HG02840 (cell line): ENCODE results near the gene HEATR9.
A peak's percentile ranks its signal among the peaks of the same experiment; 100 is the strongest.

Experiments
- ATAC-seq: cut with Tn5 transposase; IDR thresholded peaks from one replicate; pipeline ENCODE4 v1.9.1; 2021; ENCODE audit warnings: mild to moderate bottlenecking, moderate library complexity, moderate number of reproducible peaks; ENCODE audit not compliant: unreplicated experiment, low FRiP score

HEATR9 gene

GRCh38 chr17:35895636-35896587 lies 27.2 kb upstream of the HEATR9 start:
- ATAC-seq, result no peak

DNA sequence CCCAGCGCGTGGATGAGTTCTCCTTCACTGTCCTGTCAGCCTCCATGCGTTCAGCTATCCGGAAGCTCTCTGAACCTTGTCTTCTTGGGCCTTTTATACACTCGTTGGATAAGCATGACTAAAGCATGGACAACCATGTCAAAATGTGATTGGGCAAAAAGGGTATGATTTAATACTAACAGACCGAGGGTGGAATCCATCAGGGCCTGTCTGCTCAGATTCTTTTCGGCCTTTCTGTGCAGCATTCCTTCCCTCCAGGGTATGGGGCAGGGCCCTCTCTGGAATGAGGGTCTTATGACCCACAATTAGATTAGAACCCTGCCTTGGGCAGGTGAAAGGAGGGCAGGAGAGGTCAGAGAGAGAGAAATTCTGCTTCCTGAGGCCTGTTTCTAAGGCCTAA lies 25.5 kb upstream of the HEATR9 start:
- ATAC-seq, result no peak

DNA sequence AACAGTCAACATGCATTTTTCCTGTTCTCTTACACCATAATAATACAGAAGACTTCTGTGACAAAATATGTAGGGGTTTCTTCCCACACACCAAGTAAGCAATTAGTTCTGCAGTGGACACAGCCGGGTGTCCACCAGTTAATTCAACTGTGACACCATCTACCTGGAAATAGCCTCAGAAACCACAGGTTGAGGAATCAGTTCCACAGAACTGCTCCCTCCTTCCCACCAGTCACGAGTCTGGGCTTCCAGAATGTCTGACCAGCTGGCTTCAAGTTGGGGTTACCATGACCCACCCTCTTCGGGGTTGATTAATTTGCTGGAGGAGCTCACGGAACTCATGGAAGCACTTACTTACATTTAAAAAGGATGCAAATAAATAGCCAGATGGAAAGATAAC lies 25.1 kb upstream of the HEATR9 start:
- no peak for ATAC-seq

- no peak for ATAC-seq
These were observed 23.7 kb upstream of the HEATR9 start for GRCh38 chr17:35892091-35893035.

DNA sequence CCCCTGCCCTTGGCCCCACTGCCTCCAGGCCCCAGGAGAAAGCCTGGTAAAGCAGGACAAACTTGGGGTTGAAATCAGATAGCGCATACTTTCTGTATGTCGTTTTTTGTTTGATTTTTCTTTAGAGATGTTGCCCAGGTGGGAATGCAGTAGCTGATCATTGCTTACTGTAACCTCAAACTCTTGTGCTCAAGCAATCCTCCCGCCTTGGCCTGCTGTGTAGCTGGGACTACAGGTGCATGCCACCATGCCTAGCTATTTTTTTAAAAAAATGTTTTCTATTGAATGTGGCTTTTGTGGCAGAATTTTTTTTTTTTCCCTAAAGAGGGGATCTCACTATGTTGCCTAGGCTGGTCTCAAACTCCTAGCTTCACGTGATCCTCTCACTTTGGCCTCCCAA lies 22.6 kb upstream of the HEATR9 start:
- ATAC-seq, result no peak

DNA sequence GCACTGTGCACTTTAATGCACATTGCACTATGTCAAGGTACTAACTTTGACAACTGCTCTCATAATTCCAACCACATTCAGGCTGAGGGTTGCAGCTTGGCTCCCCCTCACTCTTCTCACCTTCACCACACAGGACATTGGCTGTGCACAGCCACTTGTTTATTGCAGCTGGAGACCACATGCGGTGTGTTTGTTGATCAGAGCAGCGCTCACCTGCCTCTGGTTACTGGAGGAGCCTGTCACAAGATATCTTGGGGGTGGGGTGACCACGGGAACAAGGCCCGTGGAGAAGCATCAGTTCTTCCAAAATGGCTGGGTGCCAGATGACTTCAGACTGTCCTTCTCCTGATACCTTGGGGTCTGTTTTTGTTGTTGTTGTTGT lies 22.1 kb upstream of the HEATR9 start:
- ATAC-seq, result no peak

GRCh38 chr17:35889818-35890773 lies 21.4 kb upstream of the HEATR9 start:
- no peak for ATAC-seq

DNA sequence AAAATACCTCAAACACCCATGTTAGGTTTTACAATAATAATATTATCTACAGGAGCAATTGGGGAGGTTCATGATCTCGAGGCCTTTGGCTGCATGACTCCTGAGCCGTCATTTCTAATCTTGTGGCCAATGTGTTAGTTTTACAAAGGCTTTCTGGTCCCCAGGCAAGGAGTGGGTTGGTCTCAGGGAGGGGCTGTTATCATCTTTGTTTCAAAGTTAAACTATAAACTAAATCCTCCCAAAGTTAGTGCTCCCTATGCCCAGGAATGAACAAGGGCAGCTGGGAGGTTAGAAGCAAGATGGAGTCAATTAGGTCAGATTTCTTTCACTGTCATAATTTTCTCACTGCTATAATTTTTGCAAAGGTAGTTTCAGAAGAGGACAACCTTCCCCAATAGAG lies 20.6 kb upstream of the HEATR9 start:
- no peak for ATAC-seq

- ATAC-seq, result peak; percentile 82
These were observed 11.3 kb upstream of the HEATR9 start, which contains the start of gene CCL5 for GRCh38 chr17:35879773-35880654. CCL5 (minus strand) TSS chr17:35880360.

DNA sequence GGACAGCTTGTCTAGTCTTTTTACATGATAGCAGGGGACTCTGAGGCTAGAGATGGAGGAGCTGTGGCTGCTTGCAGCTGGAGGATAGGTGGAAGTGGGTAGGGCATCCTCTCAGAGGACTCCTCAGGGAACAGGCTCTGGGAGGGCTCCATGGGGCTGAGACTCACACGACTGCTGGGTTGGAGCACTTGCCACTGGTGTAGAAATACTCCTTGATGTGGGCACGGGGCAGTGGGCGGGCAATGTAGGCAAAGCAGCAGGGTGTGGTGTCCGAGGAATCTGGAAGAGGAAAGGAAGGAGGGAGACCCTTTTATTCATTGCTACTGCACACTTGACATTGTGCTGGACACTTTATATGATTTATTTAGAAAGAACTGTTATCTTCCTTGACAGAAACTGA lies 9.7 kb upstream of the HEATR9 start:
- ATAC-seq, result no peak

DNA sequence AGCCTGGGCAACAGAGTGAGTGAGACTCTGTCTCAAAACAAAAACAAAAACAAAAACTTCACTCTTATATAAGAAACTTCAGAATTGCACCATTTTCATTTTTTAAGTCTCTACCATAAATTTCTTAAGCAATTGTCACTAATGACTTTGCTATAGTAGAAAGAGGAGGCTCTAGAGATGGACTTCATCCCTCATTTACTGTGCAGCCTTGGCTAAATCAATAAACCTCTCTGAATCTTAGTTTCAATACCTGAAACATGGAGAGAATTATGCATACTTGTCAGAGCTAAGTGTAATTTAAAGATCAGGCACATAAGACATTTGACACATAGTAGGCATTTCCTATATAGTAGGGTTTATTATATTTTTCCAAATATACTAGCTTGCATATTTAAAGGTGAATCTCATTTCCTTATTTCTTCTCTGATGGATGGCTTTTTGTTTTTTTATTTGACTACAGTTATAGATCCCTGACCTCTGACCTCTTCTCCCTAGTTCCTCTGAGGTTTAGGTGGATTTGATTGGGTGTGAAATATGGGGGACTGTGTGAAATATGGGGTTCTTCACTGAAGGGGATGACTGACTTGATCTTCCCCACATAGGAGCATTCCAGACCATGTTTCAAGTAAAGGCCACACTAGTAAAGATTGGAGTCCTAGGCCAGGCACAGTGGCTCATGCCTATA lies 8.8 kb upstream of the HEATR9 start:
- ATAC-seq, result no peak

- ATAC-seq, result no peak
These were observed 7.8 kb upstream of the HEATR9 start for GRCh38 chr17:35876534-35876933.

- no peak for ATAC-seq
These were observed 7.1 kb upstream of the HEATR9 start for GRCh38 chr17:35875800-35876139.

- no peak for ATAC-seq
These were observed 6.5 kb upstream of the HEATR9 start for GRCh38 chr17:35875072-35875799.

- no peak for ATAC-seq
These were observed 3.7 kb upstream of the HEATR9 start for GRCh38 chr17:35872196-35872980.

DNA sequence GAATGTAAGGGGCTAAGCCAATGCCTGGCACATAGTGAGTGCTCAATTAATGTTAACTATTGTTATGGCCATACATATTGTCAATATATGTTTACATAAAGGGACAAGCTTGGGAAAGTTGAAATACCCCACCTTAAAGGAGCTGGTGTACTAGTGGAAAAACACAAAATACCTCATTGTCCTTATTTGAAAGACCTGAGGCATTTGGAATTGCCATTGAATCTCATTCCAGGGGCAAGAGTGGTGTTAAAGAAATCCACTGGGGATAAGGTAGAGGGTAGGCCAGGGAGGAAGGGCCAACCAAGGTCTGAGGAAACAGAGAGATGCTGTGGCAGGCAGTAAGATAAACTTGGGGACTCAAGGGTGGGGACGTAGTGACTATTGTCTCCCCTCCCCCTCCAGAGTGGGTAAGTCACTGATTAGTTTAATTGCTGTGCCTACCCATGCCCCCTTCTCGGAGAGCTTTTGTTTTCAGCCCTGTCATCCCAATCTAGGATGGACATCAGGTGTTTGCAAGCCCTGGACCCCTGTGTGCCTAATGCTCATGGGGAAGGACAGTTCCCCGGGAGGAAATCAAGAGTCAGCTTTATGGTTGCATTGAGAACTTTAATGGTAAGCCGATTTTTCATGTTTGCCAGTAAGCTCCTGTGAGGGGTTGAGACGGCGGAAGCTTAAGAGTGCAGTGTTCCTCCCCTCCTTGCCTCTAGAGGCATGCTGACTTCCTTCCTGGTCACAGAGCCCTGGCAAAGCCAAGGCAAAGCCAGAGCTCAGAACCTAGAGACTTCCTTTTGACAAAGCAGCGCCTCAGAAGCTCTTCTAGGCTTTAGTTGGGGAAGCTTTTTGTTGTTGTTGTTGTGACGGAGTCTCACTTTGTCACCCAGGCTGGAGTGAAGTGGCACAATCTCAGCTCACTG lies 2.5 kb upstream of the HEATR9 start:
- ATAC-seq, result no peak
